ACHN (cell line): ENCODE measurements around the gene IGFLR1.
"Not testable (repeated sequence)": the region's sequence is repeated elsewhere in the genome, so short reads cannot be mapped to it uniquely, and the experiment has no call there.

Experiments
- DNase-seq: peaks from one replicate; pipeline ENCODE4 v3.0.0-alpha.2; 2015
- in situ Hi-C: cut with HindIII; loops from 2 replicates; pipeline ENCODE4 v1.10.0; 2017; ENCODE audit warnings: low sequenced_read_pairs, low pct_ligation_motif_present, low pct_unique_long_range_greater_than_20kb

IGFLR1 gene

GRCh38 chr19:35693422-35693821 lies 48.8 kb downstream of the IGFLR1 start:
- in situ Hi-C loops = no loop called here
- no peak for DNase-seq

- in situ Hi-C loops = no loop called here
- no peak for DNase-seq
These were observed 50.2 kb downstream of the IGFLR1 start for GRCh38 chr19:35692010-35692409.

GRCh38 chr19:35691106-35691505 lies 51.1 kb downstream of the IGFLR1 start:
- DNase-seq, in situ Hi-C loops: not testable (repeated sequence)

GRCh38 chr19:35689836-35690235 lies 52.4 kb downstream of the IGFLR1 start:
- in situ Hi-C loops = no loop called here
- peak; percentile 21 for DNase-seq
